GM18498 (cell line): Measurements from ENCODE around the gene CENPB.
A peak's percentile ranks its signal among the peaks of the same experiment; 100 is the strongest.
"Not testable (repeated sequence)": the region's sequence is repeated elsewhere in the genome, so short reads cannot be mapped to it uniquely, and the experiment has no call there.

Experiments used
- ATAC-seq: cut with Tn5 transposase; IDR thresholded peaks from one replicate; pipeline ENCODE4 v1.9.1; 2021; ENCODE audit warnings: mild to moderate bottlenecking, moderate library complexity; ENCODE audit not compliant: unreplicated experiment

CENPB gene

GRCh38 chr20:3786665-3787323, at the start of gene CENPB:
Gene CENPB, minus strand, starts transcription at chr20:3786740. Its CDS starts 257 bp downstream, at chr20:3786483.
- peak; percentile 86 for ATAC-seq

- no peak for ATAC-seq
Measured at GRCh38 chr20:3836132-3836531, 49.6 kb upstream of the CENPB start.

GRCh38 chr20:3829891-3830290, 43.4 kb upstream of the CENPB start:
- ATAC-seq: not testable (repeated sequence)

GRCh38 chr20:3828798-3829197, 42.3 kb upstream of the CENPB start:
- ATAC-seq: no peak

GRCh38 chr20:3826420-3826819, 39.9 kb upstream of the CENPB start:
- ATAC-seq: no peak

- ATAC-seq: no peak
Measured at GRCh38 chr20:3825526-3825925, 39.0 kb upstream of the CENPB start.

GRCh38 chr20:3823881-3824280, 37.3 kb upstream of the CENPB start:
- no peak for ATAC-seq

- no peak for ATAC-seq
Measured at GRCh38 chr20:3821996-3822395, 35.5 kb upstream of the CENPB start.

GRCh38 chr20:3820901-3821727, 34.6 kb upstream of the CENPB start:
- ATAC-seq: peak; percentile 2

GRCh38 chr20:3820048-3820900, 33.7 kb upstream of the CENPB start, which contains the start of gene AP5S1:
Gene AP5S1, plus strand, starts transcription at chr20:3820547. Its CDS starts 1,571 bp downstream, at chr20:3822118.
- ATAC-seq: peak; percentile 86

- no peak for ATAC-seq
Measured at GRCh38 chr20:3819411-3820047, 33.0 kb upstream of the CENPB start.

- no peak for ATAC-seq
Measured at GRCh38 chr20:3818155-3819151, 31.9 kb upstream of the CENPB start.

- ATAC-seq: no peak
Measured at GRCh38 chr20:3815703-3816315, 29.3 kb upstream of the CENPB start.

GRCh38 chr20:3814928-3815495, 28.5 kb upstream of the CENPB start:
- no peak for ATAC-seq

GRCh38 chr20:3813848-3814581, 27.5 kb upstream of the CENPB start:
- ATAC-seq: no peak

- ATAC-seq: no peak
Measured at GRCh38 chr20:3812975-3813847, 26.7 kb upstream of the CENPB start.

GRCh38 chr20:3812259-3812681, 25.7 kb upstream of the CENPB start:
- ATAC-seq: no peak
